Measurements from ENCODE around the gene PIEZO2.
"Not testable (repeated sequence)": the region's sequence is repeated elsewhere in the genome, so short reads cannot be mapped to it uniquely, and the experiment has no call there.

PIEZO2 gene

DNA sequence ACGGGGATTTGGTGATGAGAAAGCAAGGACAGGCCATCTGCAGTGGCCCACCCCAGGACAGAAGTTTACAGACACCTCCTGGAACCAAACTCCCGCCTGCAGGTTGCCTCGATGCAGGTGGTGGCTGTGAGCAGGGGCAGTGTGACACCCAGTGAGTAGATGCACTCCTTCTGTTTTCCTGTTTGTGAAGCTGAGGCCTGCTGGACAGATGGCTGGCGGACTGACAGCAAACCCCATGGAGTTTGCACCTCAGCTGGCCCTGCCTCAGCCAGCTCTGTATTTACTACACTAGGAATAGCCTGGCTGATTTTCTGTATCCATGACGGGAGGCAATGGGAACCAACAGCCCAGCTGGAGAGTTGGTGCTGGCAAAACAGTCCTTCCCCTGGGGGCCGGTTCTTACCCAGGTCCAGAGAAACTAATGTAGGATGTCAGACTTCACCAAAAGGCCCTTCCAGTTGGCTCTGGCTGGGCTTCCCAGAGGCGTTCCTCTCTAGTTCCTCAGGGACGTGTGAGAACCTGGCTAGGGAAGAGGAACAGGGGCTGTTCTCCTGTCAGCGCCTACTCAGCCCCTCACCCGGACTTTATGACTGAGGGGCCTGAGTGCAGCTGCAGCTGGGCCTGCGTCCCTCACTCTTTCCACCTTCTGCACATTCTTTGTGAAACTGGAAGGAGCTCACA, 511.4 kb downstream of the PIEZO2 start:
- DNase-seq = not testable (repeated sequence)

DNA sequence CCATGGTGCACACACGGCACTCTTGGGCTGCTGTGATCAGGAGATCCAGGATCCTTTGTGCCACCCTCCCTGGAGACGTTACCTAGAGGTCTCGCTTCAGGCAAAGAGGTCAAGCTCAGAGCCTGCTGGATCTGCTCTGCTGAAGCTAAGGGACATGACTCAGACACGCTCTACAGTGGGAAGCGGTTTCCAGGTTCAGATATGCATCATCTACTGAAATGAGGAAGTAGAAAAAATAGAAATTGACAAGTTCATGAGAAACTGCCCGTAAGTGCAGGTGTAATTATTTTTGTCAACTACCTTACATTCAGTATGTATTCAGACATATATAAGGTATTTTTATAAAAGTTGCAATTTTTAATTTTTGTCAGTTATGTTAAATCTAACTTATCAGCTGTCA, 520.3 kb downstream of the PIEZO2 start:
- DNase-seq = not testable (repeated sequence)

DNA sequence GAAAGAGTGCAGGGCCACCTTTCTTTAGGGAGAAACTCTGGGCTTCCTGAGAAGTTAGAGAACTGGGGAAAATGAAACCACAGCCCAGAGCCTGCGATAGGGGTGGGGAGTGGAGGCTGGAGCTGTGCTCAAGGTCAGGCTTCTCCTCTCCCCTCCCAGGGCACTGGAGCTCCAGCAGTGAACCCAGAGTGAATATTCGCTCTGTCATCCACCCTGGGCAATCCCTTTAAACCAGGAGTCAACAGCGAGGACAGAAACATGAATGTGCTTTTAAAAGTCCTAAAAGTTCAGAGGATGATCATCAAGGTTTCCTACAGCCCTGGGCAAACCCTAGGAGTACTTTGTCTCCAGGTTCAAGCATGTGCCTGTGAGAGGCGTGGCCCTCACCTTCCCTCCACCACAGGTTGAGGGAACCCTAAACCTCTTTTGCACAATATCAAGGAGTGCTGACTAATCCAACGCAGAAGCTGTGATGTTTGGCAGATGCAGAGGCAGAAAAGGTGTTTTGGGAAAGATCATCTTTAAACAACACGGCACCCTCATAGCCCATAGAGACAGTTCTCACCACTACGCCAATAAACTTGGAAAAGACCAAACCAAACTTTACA, 522.7 kb downstream of the PIEZO2 start:
- not testable (repeated sequence) for DNase-seq

DNA sequence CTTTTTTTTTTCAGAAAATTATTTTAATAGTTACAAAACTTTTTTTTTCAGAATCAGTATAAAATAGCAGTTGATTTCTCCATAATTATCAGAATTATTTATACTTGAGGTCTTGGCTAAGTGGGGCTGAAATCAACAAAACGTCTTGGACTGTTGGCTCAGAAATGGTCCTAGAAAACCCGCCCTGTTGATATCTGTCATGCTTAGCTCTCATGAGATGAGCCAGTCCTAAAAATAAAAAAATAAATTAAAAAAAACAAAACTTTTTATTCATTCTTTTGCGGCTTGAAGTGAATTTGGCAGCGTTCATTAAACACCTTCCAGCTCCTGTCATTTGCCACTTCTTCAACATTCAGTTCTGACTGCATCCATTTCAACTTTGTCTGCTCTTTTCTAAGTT, 525.8 kb downstream of the PIEZO2 start:
- not testable (repeated sequence) for DNase-seq

DNA sequence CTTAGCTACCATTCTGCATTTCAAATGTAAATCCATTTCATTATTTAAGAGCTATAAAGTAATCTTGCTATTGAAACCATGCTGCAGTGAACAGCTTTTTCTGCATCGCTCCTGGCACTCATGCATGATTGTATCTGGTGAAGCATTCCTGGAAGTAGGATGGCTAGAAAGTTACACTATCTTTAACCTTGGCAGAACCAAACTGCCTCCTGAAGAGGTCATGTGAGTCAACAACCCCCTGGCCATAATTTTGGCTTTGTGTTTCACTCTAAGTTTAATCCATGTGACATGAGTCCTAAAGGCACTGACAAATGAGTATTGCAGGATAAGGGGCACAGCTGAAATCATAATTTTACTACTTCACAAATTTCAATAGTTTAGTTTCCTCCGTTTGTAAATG, 526.4 kb downstream of the PIEZO2 start:
- DNase-seq = not testable (repeated sequence)

DNA sequence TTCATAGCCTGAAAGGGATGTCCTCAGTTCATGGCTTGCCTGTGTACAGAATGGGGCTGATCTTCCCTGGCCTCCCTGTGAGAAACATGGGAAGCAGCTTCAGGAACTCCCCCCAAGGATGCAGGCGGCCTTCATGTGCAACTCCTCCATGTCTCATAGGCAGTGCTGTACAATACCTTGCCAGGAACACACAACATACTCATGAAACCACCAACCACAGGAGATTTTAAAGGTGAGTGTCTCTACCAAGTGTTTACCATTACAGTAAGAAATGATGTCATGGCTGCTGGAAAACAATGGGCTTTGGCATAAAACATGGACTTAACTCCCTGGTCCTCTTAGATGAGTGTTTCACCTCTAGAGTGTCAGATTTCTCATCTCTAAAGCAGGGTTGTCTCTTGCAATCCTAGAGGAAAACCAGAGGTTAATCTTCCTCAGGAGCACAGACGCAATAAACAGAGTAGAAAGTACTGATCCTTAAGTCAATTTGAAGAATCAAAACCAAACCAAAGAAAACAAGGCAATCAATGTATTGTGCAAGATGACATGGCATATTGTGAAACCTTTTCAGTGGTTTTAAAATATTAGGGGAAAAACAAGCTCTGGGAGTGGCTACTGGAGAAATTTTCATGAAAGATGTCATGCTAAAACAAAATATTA, 528.6 kb downstream of the PIEZO2 start:
- DNase-seq = not testable (repeated sequence)

Data from anterior cingulate cortex (tissue), 58 donors.